ENCODE results near the gene SLC30A10. TPM values are rescaled to one million over a fixed set of nuclear protein-coding genes. Genes with fewer than 3 reads are reported as not detected.

SLC30A10 gene
- total RNA-seq, 1 donor from 2014 or later, result 0.13 TPM

GRCh38 chr1:219917281-219917680 is 11.1 kb downstream of the SLC30A10 start:
- H3K4me3 Mint-ChIP-seq (ENCODE audit: unreplicated experiment), result no peak overlapping the region
- H3K27ac Mint-ChIP-seq (ENCODE audit: unreplicated experiment), result no peak overlapping the region
- H3K27me3 Mint-ChIP-seq (ENCODE audit: unreplicated experiment), result peaks cover 20% of the 10 kb centered on the region
- H3K4me1 Mint-ChIP-seq (ENCODE audit: unreplicated experiment), result no peaks in the 10 kb centered on the region
- no peaks in the 10 kb centered on the region for H3K9me3 Mint-ChIP-seq (ENCODE audit: unreplicated experiment)
- no peak for DNase-seq (ENCODE audit: extremely low spot score, unreplicated experiment)
- TF ChIP-seq CTCF (IDR thresholded peaks at IDR 0.05), result no peak
- no peaks in the 10 kb centered on the region for H3K36me3 Mint-ChIP-seq (ENCODE audit: unreplicated experiment)

GRCh38 chr1:219916257-219916656 is 12.1 kb downstream of the SLC30A10 start:
- Mint-ChIP-seq H3K27ac (ENCODE audit: unreplicated experiment) (no peak overlapping the region), H3K4me1 (ENCODE audit: unreplicated experiment) (no peaks in the 10 kb centered on the region), H3K9me3 (ENCODE audit: unreplicated experiment) (no peaks in the 10 kb centered on the region), H3K36me3 (ENCODE audit: unreplicated experiment) (no peaks in the 10 kb centered on the region), H3K4me3 (ENCODE audit: unreplicated experiment) (no peak overlapping the region), H3K27me3 (ENCODE audit: unreplicated experiment) (peaks cover 20% of the 10 kb centered on the region)
- DNase-seq (ENCODE audit: extremely low spot score, unreplicated experiment), result no peak
- no peak for TF ChIP-seq CTCF (IDR thresholded peaks at IDR 0.05)

GRCh38 chr1:219913005-219913770 is 15.2 kb downstream of the SLC30A10 start:
- Mint-ChIP-seq H3K4me1 (ENCODE audit: unreplicated experiment) (no peaks in the 10 kb centered on the region), H3K9me3 (ENCODE audit: unreplicated experiment) (no peaks in the 10 kb centered on the region), H3K36me3 (ENCODE audit: unreplicated experiment) (no peaks in the 10 kb centered on the region), H3K27ac (ENCODE audit: unreplicated experiment) (no peak overlapping the region), H3K4me3 (ENCODE audit: unreplicated experiment) (no peak overlapping the region), H3K27me3 (ENCODE audit: unreplicated experiment) (peaks cover 27% of the 10 kb centered on the region)
- TF ChIP-seq CTCF (IDR thresholded peaks at IDR 0.05), result no peak
- DNase-seq (ENCODE audit: extremely low spot score, unreplicated experiment), result no peak

- DNase-seq (ENCODE audit: extremely low spot score, unreplicated experiment), result no peak
- TF ChIP-seq CTCF (IDR thresholded peaks at IDR 0.05), result no peak
- Mint-ChIP-seq H3K27ac (ENCODE audit: unreplicated experiment) (no peak overlapping the region), H3K27me3 (ENCODE audit: unreplicated experiment) (peaks cover 27% of the 10 kb centered on the region), H3K9me3 (ENCODE audit: unreplicated experiment) (no peaks in the 10 kb centered on the region), H3K36me3 (ENCODE audit: unreplicated experiment) (no peaks in the 10 kb centered on the region), H3K4me3 (ENCODE audit: unreplicated experiment) (no peak overlapping the region), H3K4me1 (ENCODE audit: unreplicated experiment) (peaks cover 4% of the 10 kb centered on the region)
Measured at GRCh38 chr1:219910716-219911115, 17.6 kb downstream of the SLC30A10 start.

GRCh38 chr1:219909476-219909875 is 18.9 kb downstream of the SLC30A10 start:
- Mint-ChIP-seq H3K9me3 (ENCODE audit: unreplicated experiment) (no peaks in the 10 kb centered on the region), H3K4me1 (ENCODE audit: unreplicated experiment) (peaks cover 4% of the 10 kb centered on the region), H3K27me3 (ENCODE audit: unreplicated experiment) (peaks cover 31% of the 10 kb centered on the region), H3K27ac (ENCODE audit: unreplicated experiment) (no peak overlapping the region), H3K36me3 (ENCODE audit: unreplicated experiment) (no peaks in the 10 kb centered on the region), H3K4me3 (ENCODE audit: unreplicated experiment) (no peak overlapping the region)
- no peak for DNase-seq (ENCODE audit: extremely low spot score, unreplicated experiment)
- no peak for TF ChIP-seq CTCF (IDR thresholded peaks at IDR 0.05)
